K562 (cell line): Measurements from ENCODE around the gene RNF44. TPM values are rescaled to one million over a fixed set of nuclear protein-coding genes. Genes with fewer than 3 reads are reported as not detected.

Experiments used
- BRD4 ChIP-seq: fragments of 200-600 bp; sonication (generic); IDR thresholded peaks from 2 replicates; pipeline ENCODE4 v1.6.1; 2017; ENCODE audit warnings: inconsistent platforms
- CBFA2T3 ChIP-seq: fragments of 450-650 bp; IDR thresholded peaks from 2 replicates; pipeline ENCODE4 v1.6.1; 2017
- EP400 ChIP-seq: fragments of 450-650 bp; IDR thresholded peaks from 2 replicates; pipeline ENCODE4 v1.6.1; 2017; ENCODE audit warnings: antibody characterized with exemption, mild to moderate bottlenecking, moderate library complexity
- FOXK1 ChIP-seq: sonication (generic); formaldehyde crosslinking; IDR thresholded peaks from 2 replicates; pipeline ENCODE4 v1.8.0; 2022; ENCODE audit warnings: missing genetic modification reagents, mild to moderate bottlenecking, borderline replicate concordance
- ILF3 ChIP-seq: fragments of 450-650 bp; IDR thresholded peaks from 2 replicates; pipeline ENCODE4 v1.6.1; 2018; ENCODE audit warnings: antibody characterized with exemption, mild to moderate bottlenecking, moderate library complexity, borderline replicate concordance
- MYC ChIP-seq, 2 experiments: fragments of 250-450 bp in 1 of 2; sonication (Bioruptor Pico) in 1 of 2; IDR thresholded peaks; 2 replicates each; pipeline versions ENCODE4 v1.5.1 to v1.6.1; 2012 to 2021; ENCODE audit warnings: low read depth in 2 of 2, borderline replicate concordance in 1 of 2, improper control_type of control experiment in 1 of 2, low read length in 1 of 2, mild to moderate bottlenecking in 1 of 2, moderate library complexity in 1 of 2
- SMAD4 ChIP-seq: fragments of 250-450 bp; sonication (Bioruptor Pico); conservative IDR thresholded peaks from 2 replicates; pipeline ENCODE4 v1.8.0; 2021; ENCODE audit warnings: inconsistent platforms, mild to moderate bottlenecking, moderate library complexity
- TOE1 ChIP-seq, 2 experiments: fragments of 450-650 bp in 1 of 2; sonication (generic) in 1 of 2; formaldehyde crosslinking in 1 of 2; IDR thresholded peaks; 2 replicates each; pipeline versions ENCODE4 v1.7.1 to v1.8.0; 2016 to 2022; ENCODE audit warnings: borderline replicate concordance in 2 of 2, mild to moderate bottlenecking in 2 of 2, antibody characterized with exemption in 1 of 2, inconsistent platforms in 1 of 2, low read depth in 1 of 2, missing genetic modification reagents in 1 of 2, moderate library complexity in 1 of 2
- U2AF1 ChIP-seq: fragments of 200-400 bp; formaldehyde crosslinking; optimal IDR thresholded peaks from 2 replicates; pipeline ENCODE3; 2017; ENCODE audit warnings: mild to moderate bottlenecking, low read depth, low read length, moderate library complexity
- ZC3H11A ChIP-seq: IDR thresholded peaks from 2 replicates; pipeline ENCODE4 v1.6.1; 2012; ENCODE audit warnings: low read depth, low read length, improper control_type of control experiment
- polyA plus RNA-seq, 8 experiments: library from polyadenylated mRNA; depleted of rRNA in 4 of 8; stranded (reverse) in 5 of 8; unstranded in 3 of 8; fragments of >200 nt; fragmentation: Nextera tagmentation in 2 of 8; fragmentation: Illumina TruSeq in 1 of 8; extraction: Ambion mirVana in 2 of 8; extraction: Trizol in 1 of 8; gene quantifications; 2 replicates each; pipeline versions ENCODE4 v1.2.1 to v1.2.3, GENCODE V29; 2011 to 2014; ENCODE audit warnings: inconsistent platforms in 1 of 8, missing spikeins in 1 of 8
- total RNA-seq, 7 experiments: library from RNA; depleted of rRNA in 6 of 7; stranded (reverse); fragments of >200 nt in 6 of 7; fragmentation: Illumina TruSeq in 2 of 7; extraction: Trizol in 2 of 7; gene quantifications; 2 replicates each; pipeline versions ENCODE4 v1.2.1 to v1.2.3, GENCODE V29; 2011 to 2021; ENCODE audit warnings: low replicate concordance in 1 of 7
- TF ChIP-seq, protein P1 (sequence below): fragments of 450-650 bp; IDR thresholded peaks from 2 replicates; pipeline ENCODE4 v1.7.1; 2018; ENCODE audit warnings: mild to moderate bottlenecking, low read depth; ENCODE audit not compliant: partially characterized antibody
- TF ChIP-seq, protein P2 (sequence below): fragments of 250-450 bp; sonication (Bioruptor Pico); IDR thresholded peaks from 2 replicates; pipeline ENCODE4 v1.6.1; 2021; ENCODE audit warnings: mild to moderate bottlenecking
- TF ChIP-seq, protein P3 (sequence below): sonication (generic); formaldehyde crosslinking; IDR thresholded peaks from 2 replicates; pipeline ENCODE4 v1.8.1; 2023; ENCODE audit warnings: mild to moderate bottlenecking, missing genetic modification reagents
- TF ChIP-seq, protein P4 (sequence below), 2 experiments: fragments of 200-800 bp in 1 of 2; sonication (Bioruptor generic) in 1 of 2; sonication (generic) in 1 of 2; formaldehyde crosslinking in 1 of 2; IDR thresholded peaks in 1 of 2; conservative IDR thresholded peaks in 1 of 2; 2 replicates each; pipeline versions ENCODE4 v1.5.0 to v1.6.1; 2016 to 2020; ENCODE audit warnings: missing compliant biosample characterization in 1 of 2, missing genetic modification characterization in 1 of 2, missing genetic modification reagents in 1 of 2
- TF ChIP-seq, protein P5 (sequence below): IDR thresholded peaks from 2 replicates; pipeline ENCODE4 v1.6.1; 2011; ENCODE audit not compliant: insufficient read length; ENCODE audit errors: extremely low read depth
- TF ChIP-seq, protein P6 (sequence below): fragments of 450-650 bp; IDR thresholded peaks from 2 replicates; pipeline ENCODE4 v1.6.1; 2017; ENCODE audit warnings: mild to moderate bottlenecking, moderate library complexity

RNF44 gene
- total and polyA plus RNA-seq, 9 of the 15 experiments (the other 6 are each of a cell fraction or from before 2014, with no cell fraction given), result 1.6 to 82.6 (median 7.4) TPM

DNA sequence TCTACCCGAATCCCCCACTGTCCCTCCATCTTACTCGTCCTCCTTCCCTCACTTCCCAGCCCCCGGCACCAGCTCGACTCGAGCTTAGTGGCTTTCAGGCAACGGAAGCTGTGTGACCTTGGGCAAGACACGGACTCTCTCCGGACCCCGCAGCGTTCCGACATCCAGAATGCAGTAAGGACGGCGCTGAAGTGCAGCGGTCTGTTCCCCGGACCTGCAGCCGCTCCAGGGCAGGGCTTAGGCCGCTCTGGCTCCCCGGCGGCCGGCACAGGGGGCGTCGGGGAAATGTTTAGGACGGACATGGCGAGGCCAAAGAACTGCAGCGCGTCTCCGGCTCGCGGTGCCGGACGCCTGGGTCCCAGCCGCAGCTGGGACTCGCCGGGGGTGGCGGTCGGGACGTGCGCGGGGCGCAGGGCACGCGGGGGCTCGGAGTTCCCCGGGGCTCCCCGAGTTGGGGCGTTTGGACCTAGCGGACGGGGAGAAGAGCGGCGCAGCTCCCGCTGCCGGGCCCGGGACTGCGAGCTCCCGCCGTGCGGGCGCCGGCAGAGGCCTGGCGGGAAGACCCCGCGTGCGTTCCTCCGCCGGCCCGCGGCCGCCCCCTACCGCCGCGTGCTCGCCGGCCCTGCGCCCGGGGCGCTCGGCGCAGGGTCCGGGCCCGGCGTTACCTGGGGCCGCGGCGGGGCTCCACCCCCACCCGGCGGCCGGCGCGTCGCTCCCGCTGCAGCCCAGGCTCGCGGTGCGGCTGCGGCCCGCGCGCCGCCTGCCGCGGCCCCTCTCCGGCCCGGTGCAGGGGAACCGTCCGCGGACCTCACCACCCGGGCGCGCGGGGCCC is 5.6 kb upstream of the RNF44 start (continued):
- TF ChIP-seq, protein P1, sequence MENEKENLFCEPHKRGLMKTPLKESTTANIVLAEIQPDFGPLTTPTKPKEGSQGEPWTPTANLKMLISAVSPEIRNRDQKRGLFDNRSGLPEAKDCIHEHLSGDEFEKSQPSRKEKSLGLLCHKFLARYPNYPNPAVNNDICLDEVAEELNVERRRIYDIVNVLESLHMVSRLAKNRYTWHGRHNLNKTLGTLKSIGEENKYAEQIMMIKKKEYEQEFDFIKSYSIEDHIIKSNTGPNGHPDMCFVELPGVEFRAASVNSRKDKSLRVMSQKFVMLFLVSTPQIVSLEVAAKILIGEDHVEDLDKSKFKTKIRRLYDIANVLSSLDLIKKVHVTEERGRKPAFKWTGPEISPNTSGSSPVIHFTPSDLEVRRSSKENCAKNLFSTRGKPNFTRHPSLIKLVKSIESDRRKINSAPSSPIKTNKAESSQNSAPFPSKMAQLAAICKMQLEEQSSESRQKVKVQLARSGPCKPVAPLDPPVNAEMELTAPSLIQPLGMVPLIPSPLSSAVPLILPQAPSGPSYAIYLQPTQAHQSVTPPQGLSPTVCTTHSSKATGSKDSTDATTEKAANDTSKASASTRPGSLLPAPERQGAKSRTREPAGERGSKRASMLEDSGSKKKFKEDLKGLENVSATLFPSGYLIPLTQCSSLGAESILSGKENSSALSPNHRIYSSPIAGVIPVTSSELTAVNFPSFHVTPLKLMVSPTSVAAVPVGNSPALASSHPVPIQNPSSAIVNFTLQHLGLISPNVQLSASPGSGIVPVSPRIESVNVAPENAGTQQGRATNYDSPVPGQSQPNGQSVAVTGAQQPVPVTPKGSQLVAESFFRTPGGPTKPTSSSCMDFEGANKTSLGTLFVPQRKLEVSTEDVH, result no peak
- TF ChIP-seq, protein P2, sequence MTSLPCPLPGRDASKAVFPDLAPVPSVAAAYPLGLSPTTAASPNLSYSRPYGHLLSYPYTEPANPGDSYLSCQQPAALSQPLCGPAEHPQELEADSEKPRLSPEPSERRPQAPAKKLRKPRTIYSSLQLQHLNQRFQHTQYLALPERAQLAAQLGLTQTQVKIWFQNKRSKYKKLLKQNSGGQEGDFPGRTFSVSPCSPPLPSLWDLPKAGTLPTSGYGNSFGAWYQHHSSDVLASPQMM, result no peak
- TF ChIP-seq CBFA2T3 (no peak), ILF3 (no peak), SMAD4 (CRISPR knock-in tag) (peak; percentile 67), BRD4 (no peak), TOE1 (IDR thresholded peaks at IDR 0.05; ENCODE audit: borderline replicate concordance) (peak; percentile 43; the same call in 1 of the 2 replicates), TOE1 (CRISPR knock-in tag; IDR thresholded peaks at IDR 0.05; ENCODE audit: borderline replicate concordance, low read depth) (no peak), ZC3H11A (no peak), MYC (IDR thresholded peaks at IDR 0.05; ENCODE audit: low read depth, low read length) (peak; percentile 81), MYC (CRISPR knock-in tag; IDR thresholded peaks at IDR 0.05; ENCODE audit: borderline replicate concordance, low read depth) (no peak), EP400 (0 out of 2 replicates have a peak, but pooled peaks have one; percentile 41), U2AF1 (no peak), FOXK1 (CRISPR knock-in tag) (no peak)
- TF ChIP-seq, protein P3, sequence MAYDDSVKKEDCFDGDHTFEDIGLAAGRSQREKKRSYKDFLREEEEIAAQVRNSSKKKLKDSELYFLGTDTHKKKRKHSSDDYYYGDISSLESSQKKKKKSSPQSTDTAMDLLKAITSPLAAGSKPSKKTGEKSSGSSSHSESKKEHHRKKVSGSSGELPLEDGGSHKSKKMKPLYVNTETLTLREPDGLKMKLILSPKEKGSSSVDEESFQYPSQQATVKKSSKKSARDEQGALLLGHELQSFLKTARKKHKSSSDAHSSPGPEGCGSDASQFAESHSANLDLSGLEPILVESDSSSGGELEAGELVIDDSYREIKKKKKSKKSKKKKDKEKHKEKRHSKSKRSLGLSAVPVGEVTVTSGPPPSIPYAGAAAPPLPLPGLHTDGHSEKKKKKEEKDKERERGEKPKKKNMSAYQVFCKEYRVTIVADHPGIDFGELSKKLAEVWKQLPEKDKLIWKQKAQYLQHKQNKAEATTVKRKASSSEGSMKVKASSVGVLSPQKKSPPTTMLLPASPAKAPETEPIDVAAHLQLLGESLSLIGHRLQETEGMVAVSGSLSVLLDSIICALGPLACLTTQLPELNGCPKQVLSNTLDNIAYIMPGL, result 0 out of 2 replicates have a peak, but pooled peaks have one; percentile 60
- TF ChIP-seq, protein P4, sequence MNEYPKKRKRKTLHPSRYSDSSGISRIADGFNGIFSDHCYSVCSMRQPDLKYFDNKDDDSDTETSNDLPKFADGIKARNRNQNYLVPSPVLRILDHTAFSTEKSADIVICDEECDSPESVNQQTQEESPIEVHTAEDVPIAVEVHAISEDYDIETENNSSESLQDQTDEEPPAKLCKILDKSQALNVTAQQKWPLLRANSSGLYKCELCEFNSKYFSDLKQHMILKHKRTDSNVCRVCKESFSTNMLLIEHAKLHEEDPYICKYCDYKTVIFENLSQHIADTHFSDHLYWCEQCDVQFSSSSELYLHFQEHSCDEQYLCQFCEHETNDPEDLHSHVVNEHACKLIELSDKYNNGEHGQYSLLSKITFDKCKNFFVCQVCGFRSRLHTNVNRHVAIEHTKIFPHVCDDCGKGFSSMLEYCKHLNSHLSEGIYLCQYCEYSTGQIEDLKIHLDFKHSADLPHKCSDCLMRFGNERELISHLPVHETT (CRISPR knock-in tag; conservative IDR thresholded peaks at IDR 0.05 in 1 of 2, IDR thresholded peaks at IDR 0.05 in 1 of 2), result peak in 1 of 2 experiments; percentile 58; a peak in 2 of 4 replicates
- TF ChIP-seq, protein P5, sequence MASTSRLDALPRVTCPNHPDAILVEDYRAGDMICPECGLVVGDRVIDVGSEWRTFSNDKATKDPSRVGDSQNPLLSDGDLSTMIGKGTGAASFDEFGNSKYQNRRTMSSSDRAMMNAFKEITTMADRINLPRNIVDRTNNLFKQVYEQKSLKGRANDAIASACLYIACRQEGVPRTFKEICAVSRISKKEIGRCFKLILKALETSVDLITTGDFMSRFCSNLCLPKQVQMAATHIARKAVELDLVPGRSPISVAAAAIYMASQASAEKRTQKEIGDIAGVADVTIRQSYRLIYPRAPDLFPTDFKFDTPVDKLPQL, result no peak
- TF ChIP-seq, protein P6, sequence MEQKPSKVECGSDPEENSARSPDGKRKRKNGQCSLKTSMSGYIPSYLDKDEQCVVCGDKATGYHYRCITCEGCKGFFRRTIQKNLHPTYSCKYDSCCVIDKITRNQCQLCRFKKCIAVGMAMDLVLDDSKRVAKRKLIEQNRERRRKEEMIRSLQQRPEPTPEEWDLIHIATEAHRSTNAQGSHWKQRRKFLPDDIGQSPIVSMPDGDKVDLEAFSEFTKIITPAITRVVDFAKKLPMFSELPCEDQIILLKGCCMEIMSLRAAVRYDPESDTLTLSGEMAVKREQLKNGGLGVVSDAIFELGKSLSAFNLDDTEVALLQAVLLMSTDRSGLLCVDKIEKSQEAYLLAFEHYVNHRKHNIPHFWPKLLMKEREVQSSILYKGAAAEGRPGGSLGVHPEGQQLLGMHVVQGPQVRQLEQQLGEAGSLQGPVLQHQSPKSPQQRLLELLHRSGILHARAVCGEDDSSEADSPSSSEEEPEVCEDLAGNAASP, result no peak
